ENCODE data around the gene PTPRU. TPM values are rescaled to one million over a fixed set of nuclear protein-coding genes. Genes with fewer than 3 reads are reported as not detected.

The PTPRU gene
- total RNA-seq, 5 donors from 2014 or later (not counting 1 experiment from before 2014, with no cell fraction given): 0.13 to 0.82 (median 0.33) TPM; not detected in 2

DNA sequence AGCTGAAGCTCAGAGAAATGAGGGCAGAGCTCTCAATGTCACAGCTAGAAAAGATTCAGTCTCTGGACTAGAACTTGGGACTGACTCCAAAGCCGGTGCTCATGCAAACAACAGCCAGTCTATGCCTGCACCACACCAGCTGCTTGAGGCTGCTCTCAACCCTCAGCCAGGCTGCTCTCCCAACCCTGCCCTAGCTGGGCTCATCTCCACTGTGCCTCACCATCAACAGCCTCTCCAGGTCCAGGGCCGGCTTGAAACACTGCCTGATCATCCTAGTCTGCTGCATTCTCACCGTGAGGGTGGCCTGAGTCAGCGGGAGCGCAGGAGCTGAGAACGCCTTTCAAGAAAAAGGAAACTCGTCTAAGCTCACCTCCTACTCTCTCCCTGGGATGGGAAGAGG is 94.5 kb downstream of the PTPRU start:
- Histone ChIP-seq H3K36me3 (ENCODE audit: control insufficient read depth in 2 of 2, extremely low read depth in 1 of 2, insufficient read depth in 1 of 2, low read length in 1 of 2) (no peaks in the 10 kb centered on the region), H3K27me3 (replicated peaks in 1 of 2; ENCODE audit: control insufficient read depth in 2 of 2, extremely low read depth in 1 of 2, insufficient read depth in 2 of 2, low read length in 1 of 2) (peaks cover 0 to 21% of the 10 kb centered on the region in 2 experiments), H3K4me3 (ENCODE audit: control insufficient read depth in 1 of 2, extremely low read depth in 1 of 2, low read length in 1 of 2) (no peak overlapping the region), H3K27ac (ENCODE audit: low read length) (no peak overlapping the region), H3K4me1 (ENCODE audit: control insufficient read depth in 1 of 2, extremely low read depth in 1 of 2, insufficient read depth in 2 of 2, low read length in 2 of 2) (no peaks in the 10 kb centered on the region), H3K9me3 (no peaks in the 10 kb centered on the region)
- ATAC-seq (replicated peaks in 1 of 4) (no peak), DNase-seq (no peak)
- Mint-ChIP-seq H3K9me3 (peaks cover 0 to 7% (median 3%) of the 10 kb centered on the region in 3 donors), H3K4me3 (no peak overlapping the region), H3K4me1 (no peaks in the 10 kb centered on the region), H3K27ac (no peak overlapping the region), H3K27me3 (peaks cover 12 to 17% of the 10 kb centered on the region in 2 donors), H3K36me3 (no peaks in the 10 kb centered on the region)
- POLR2A ChIA-PET: no interaction called here
- WGBS (ENCODE audit: insufficient coverage): 90% methylated on average over 1 of the region's 7 CpGs
- CTCF ChIA-PET: no interaction called here

DNA sequence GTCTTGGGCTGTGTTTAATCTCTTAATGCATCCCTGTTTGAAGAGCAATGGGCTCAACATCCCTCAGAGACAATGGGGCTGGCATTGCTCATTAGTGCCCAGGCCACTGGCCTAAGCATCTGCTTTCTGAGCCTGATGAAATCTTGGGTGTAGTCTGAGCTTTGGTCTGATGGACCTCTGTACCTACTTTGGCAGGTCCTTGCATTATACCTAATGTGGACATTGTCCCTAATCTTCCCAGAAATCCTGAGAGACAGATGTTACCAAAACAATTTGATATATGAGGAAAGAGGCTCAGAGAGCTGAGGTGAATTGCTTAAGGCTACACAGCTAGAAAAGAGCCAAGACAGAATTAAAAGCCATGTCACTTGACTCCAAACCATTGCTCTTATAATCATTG is 95.0 kb downstream of the PTPRU start:
- Histone ChIP-seq H3K36me3 (ENCODE audit: control insufficient read depth in 2 of 2, extremely low read depth in 1 of 2, insufficient read depth in 1 of 2, low read length in 1 of 2) (no peaks in the 10 kb centered on the region), H3K27me3 (replicated peaks in 1 of 2; ENCODE audit: control insufficient read depth in 2 of 2, extremely low read depth in 1 of 2, insufficient read depth in 2 of 2, low read length in 1 of 2) (peaks cover 0 to 21% of the 10 kb centered on the region in 2 experiments), H3K4me1 (ENCODE audit: control insufficient read depth in 1 of 2, extremely low read depth in 1 of 2, insufficient read depth in 2 of 2, low read length in 2 of 2) (no peaks in the 10 kb centered on the region), H3K27ac (ENCODE audit: low read length) (no peak overlapping the region), H3K9me3 (no peaks in the 10 kb centered on the region), H3K4me3 (ENCODE audit: control insufficient read depth in 1 of 2, extremely low read depth in 1 of 2, low read length in 1 of 2) (no peak overlapping the region)
- Mint-ChIP-seq H3K4me3 (no peak overlapping the region), H3K27ac (no peak overlapping the region), H3K9me3 (peaks cover 0 to 9% (median 3%) of the 10 kb centered on the region in 3 donors), H3K27me3 (peaks cover 12 to 17% of the 10 kb centered on the region in 2 donors), H3K4me1 (no peaks in the 10 kb centered on the region), H3K36me3 (no peaks in the 10 kb centered on the region)
- ChIA-PET CTCF (no interaction called here), POLR2A (no interaction called here)
- ATAC-seq (replicated peaks in 1 of 4) (no peak), DNase-seq (no peak)

DNA sequence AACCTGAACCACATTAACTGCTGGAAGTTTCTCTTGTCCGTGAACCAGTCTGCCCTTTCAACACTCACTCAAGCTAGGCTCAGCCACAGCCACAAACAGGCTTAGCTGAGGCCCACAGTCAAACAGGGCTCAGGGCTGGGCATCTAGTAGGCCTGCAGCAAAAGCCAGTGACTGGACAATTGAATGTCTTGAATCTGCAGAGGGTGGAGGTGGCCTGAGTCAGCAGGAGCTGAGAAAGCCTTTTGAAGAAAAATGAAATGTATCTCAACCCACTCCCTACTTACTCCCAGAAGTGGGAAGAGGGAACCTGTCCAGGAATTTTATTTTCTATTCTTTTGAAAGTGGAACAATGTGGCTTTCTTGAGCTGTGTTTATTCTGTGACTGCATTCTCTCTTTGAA is 95.4 kb downstream of the PTPRU start:
- Histone ChIP-seq H3K27ac (ENCODE audit: low read length) (no peak overlapping the region), H3K9me3 (no peaks in the 10 kb centered on the region), H3K27me3 (replicated peaks in 1 of 2; ENCODE audit: control insufficient read depth in 2 of 2, extremely low read depth in 1 of 2, insufficient read depth in 2 of 2, low read length in 1 of 2) (peaks cover 0 to 24% of the 10 kb centered on the region in 2 experiments), H3K4me1 (ENCODE audit: control insufficient read depth in 1 of 2, extremely low read depth in 1 of 2, insufficient read depth in 2 of 2, low read length in 2 of 2) (no peaks in the 10 kb centered on the region), H3K36me3 (ENCODE audit: control insufficient read depth in 2 of 2, extremely low read depth in 1 of 2, insufficient read depth in 1 of 2, low read length in 1 of 2) (no peaks in the 10 kb centered on the region), H3K4me3 (ENCODE audit: control insufficient read depth in 1 of 2, extremely low read depth in 1 of 2, low read length in 1 of 2) (no peak overlapping the region)
- H3K9me3 Mint-ChIP-seq: peaks cover 0 to 9% (median 3%) of the 10 kb centered on the region in 3 donors
- ATAC-seq (replicated peaks in 1 of 4) (no peak), DNase-seq (no peak)
- ChIA-PET POLR2A (no interaction called here), CTCF (no interaction called here)
- H3K27ac Mint-ChIP-seq: no peak overlapping the region
- no peaks in the 10 kb centered on the region for H3K4me1 Mint-ChIP-seq
- no peak overlapping the region for H3K4me3 Mint-ChIP-seq
- no peaks in the 10 kb centered on the region for H3K36me3 Mint-ChIP-seq
- H3K27me3 Mint-ChIP-seq: peaks cover 14 to 17% of the 10 kb centered on the region in 2 donors
- WGBS (ENCODE audit: insufficient coverage): no CpG with 5 or more reads among the region's 1 CpG

DNA sequence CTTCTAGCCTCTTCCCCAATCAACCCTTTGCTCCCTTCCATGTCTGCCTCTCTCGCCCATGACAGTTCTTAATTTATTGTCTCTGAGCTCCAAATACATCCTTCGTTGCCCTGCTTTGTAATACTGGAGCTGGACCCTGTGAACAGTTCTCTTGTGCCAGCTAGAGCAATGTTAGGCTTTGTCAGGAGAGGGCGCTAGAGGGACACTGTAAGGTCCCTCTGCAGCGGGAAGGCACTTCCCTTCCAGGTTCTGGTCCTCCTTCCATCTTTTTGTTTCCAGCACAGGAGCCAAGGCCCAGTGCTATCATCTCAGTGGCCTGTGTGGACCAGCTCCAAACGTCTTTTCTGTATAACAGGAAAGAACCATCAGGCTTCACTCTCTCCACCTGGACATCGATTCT is 95.9 kb downstream of the PTPRU start:
- ATAC-seq (replicated peaks in 1 of 4) (no peak), DNase-seq (peak in 1 of 35 experiments; percentile 4)
- WGBS (ENCODE audit: insufficient coverage): 28% methylated on average over 6 of the region's 6 CpGs
- Histone ChIP-seq H3K27me3 (replicated peaks in 1 of 2; ENCODE audit: control insufficient read depth in 2 of 2, extremely low read depth in 1 of 2, insufficient read depth in 2 of 2, low read length in 1 of 2) (peaks cover 0 to 24% of the 10 kb centered on the region in 2 experiments), H3K4me3 (ENCODE audit: control insufficient read depth in 1 of 2, extremely low read depth in 1 of 2, low read length in 1 of 2) (no peak overlapping the region), H3K36me3 (ENCODE audit: control insufficient read depth in 2 of 2, extremely low read depth in 1 of 2, insufficient read depth in 1 of 2, low read length in 1 of 2) (no peaks in the 10 kb centered on the region), H3K9me3 (no peaks in the 10 kb centered on the region), H3K27ac (ENCODE audit: low read length) (no peak overlapping the region), H3K4me1 (ENCODE audit: control insufficient read depth in 1 of 2, extremely low read depth in 1 of 2, insufficient read depth in 2 of 2, low read length in 2 of 2) (no peaks in the 10 kb centered on the region)
- Mint-ChIP-seq H3K4me1 (no peaks in the 10 kb centered on the region), H3K36me3 (no peaks in the 10 kb centered on the region), H3K9me3 (peaks cover 0 to 9% (median 3%) of the 10 kb centered on the region in 3 donors), H3K27me3 (peaks cover 14 to 17% of the 10 kb centered on the region in 2 donors), H3K4me3 (no peak overlapping the region), H3K27ac (no peak overlapping the region)
- POLR2A ChIA-PET: no interaction called here
- CTCF ChIA-PET: interaction anchor here in 1 of 2 donors (0.6 kb wide), 1 partner anchor 59 kb away, joined by 4 read pairs; no protein-coding TSS in a partner anchor

DNA sequence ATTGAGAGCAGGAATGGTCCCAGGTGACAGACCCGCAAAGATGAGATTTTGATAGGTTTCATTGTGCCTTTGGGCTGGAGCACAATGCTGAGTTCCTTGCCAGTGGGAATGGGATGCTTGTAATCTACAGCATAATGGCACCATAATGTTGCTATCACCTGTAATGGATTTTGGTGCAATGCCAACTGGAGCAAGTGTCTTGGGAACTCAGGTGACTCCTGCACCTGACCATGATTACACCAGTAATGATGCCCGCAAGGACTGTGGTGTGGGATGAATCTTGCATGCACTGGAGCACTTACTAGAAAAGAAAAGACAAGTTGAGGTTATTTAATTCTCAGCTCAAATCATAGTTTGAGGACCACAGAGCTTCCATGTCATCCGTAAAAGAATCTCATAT is 96.7 kb downstream of the PTPRU start:
- Histone ChIP-seq H3K4me3 (ENCODE audit: control insufficient read depth in 1 of 2, extremely low read depth in 1 of 2, low read length in 1 of 2) (no peak overlapping the region), H3K9me3 (no peaks in the 10 kb centered on the region), H3K27ac (ENCODE audit: low read length) (no peak overlapping the region), H3K27me3 (replicated peaks in 1 of 2; ENCODE audit: control insufficient read depth in 2 of 2, extremely low read depth in 1 of 2, insufficient read depth in 2 of 2, low read length in 1 of 2) (peaks cover 2 to 24% of the 10 kb centered on the region in 2 experiments), H3K4me1 (ENCODE audit: control insufficient read depth in 1 of 2, extremely low read depth in 1 of 2, insufficient read depth in 2 of 2, low read length in 2 of 2) (no peaks in the 10 kb centered on the region), H3K36me3 (ENCODE audit: control insufficient read depth in 2 of 2, extremely low read depth in 1 of 2, insufficient read depth in 1 of 2, low read length in 1 of 2) (no peaks in the 10 kb centered on the region)
- POLR2A ChIA-PET: no interaction called here
- H3K9me3 Mint-ChIP-seq: peaks cover 0 to 9% (median 3%) of the 10 kb centered on the region in 3 donors
- ATAC-seq (replicated peaks in 1 of 4) (no peak), DNase-seq (no peak)
- no peak overlapping the region for H3K4me3 Mint-ChIP-seq
- peaks cover 20 to 21% of the 10 kb centered on the region in 2 donors for H3K27me3 Mint-ChIP-seq
- H3K36me3 Mint-ChIP-seq: no peaks in the 10 kb centered on the region
- H3K4me1 Mint-ChIP-seq: no peaks in the 10 kb centered on the region
- WGBS (ENCODE audit: insufficient coverage): 100% methylated on average over 1 of the region's 3 CpGs
- CTCF ChIA-PET: interaction anchor here in 1 of 2 donors (0.6 kb wide), 1 partner anchor 60 kb away, joined by 4 read pairs; no protein-coding TSS in a partner anchor
- H3K27ac Mint-ChIP-seq: no peak overlapping the region

DNA sequence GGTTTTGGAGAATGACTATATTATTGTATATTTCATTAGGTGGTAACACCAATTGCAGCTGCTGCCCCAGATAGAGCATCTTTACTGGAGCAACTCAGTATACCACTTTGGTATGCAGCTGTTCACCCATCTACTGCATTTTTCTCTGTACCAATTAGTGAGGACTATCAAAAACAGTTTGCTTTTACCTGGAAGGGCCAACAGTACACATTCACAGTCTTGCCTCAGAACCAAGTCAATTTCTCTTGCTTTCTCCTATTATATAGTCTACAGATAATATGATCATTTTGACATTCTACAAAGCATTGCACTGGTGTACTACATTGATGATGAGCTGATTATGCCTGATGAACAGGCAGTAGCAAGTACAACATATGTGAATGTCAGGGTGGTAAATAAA is 99.3 kb downstream of the PTPRU start:
- Histone ChIP-seq H3K27me3 (replicated peaks in 1 of 2; ENCODE audit: control insufficient read depth in 2 of 2, extremely low read depth in 1 of 2, insufficient read depth in 2 of 2, low read length in 1 of 2) (peaks cover 2 to 21% of the 10 kb centered on the region in 2 experiments), H3K27ac (ENCODE audit: low read length) (no peak overlapping the region), H3K4me3 (ENCODE audit: control insufficient read depth in 1 of 2, extremely low read depth in 1 of 2, low read length in 1 of 2) (no peak overlapping the region), H3K36me3 (ENCODE audit: control insufficient read depth in 2 of 2, extremely low read depth in 1 of 2, insufficient read depth in 1 of 2, low read length in 1 of 2) (no peaks in the 10 kb centered on the region), H3K9me3 (no peaks in the 10 kb centered on the region), H3K4me1 (ENCODE audit: control insufficient read depth in 1 of 2, extremely low read depth in 1 of 2, insufficient read depth in 2 of 2, low read length in 2 of 2) (no peaks in the 10 kb centered on the region)
- ChIA-PET CTCF (no interaction called here), POLR2A (no interaction called here)
- Mint-ChIP-seq H3K36me3 (no peaks in the 10 kb centered on the region), H3K27me3 (peaks cover 26 to 31% of the 10 kb centered on the region in 2 donors), H3K9me3 (peaks cover 0 to 9% (median 3%) of the 10 kb centered on the region in 3 donors), H3K4me1 (no peaks in the 10 kb centered on the region), H3K4me3 (no peak overlapping the region), H3K27ac (no peak overlapping the region)
- no peak for ATAC-seq (replicated peaks in 1 of 4)
- DNase-seq: no peak

Data from T-cell (primary cell).